HUDEP-2 (cell line): ENCODE data around the gene DDX11.
"Not testable (repeated sequence)": the region's sequence is repeated elsewhere in the genome, so short reads cannot be mapped to it uniquely, and the experiment has no call there.

Experiments
- DNase-seq, 76 experiments: peaks; one replicate each; lab custom pipeline; 2025; ENCODE audit not compliant: unreplicated experiment in 76 of 76; lab: John Stamatoyannopoulos, UW

The DDX11 gene

DNA sequence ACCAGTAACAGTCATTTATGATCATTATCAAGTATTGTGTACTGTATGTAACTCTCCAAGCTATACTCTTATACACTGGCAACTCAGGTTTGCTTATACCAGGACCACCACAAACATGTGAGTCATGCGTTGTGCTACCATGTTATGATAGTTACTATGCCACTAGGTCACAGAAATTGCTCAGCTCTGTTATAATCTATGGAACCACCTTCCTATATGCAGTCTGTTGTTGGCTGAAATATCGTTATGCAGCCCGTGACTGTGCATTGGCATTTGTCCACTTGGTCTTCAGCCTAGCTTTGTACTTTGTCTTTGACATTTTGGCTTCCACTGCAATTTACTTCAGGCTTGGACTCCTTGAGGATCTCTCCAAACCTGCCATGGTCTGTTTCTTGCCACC is 7.5 kb upstream of the DDX11 start:
- DNase-seq, result peak in 72 of 76 experiments; percentile 15 to 93 (median 60)

DNA sequence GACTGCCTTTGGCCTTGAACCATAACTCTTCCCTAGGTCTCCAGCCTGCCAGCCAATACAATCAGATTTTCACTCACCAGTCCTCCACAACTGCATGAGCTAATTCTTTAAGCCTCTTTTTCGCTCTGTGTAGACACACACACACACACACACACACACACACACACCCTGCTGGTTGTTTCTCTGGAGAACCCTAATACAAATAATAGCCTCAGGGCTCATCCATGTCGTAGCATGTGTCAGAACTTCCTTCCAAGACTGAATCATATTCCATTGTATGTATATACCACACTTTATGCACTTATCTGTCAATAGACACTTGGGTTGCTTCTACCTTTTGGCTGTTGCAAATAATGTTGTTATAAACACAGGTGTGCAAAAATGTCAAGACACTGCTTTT is 6.0 kb upstream of the DDX11 start:
- peak in 1 of 76 experiments; percentile 16 for DNase-seq

DNA sequence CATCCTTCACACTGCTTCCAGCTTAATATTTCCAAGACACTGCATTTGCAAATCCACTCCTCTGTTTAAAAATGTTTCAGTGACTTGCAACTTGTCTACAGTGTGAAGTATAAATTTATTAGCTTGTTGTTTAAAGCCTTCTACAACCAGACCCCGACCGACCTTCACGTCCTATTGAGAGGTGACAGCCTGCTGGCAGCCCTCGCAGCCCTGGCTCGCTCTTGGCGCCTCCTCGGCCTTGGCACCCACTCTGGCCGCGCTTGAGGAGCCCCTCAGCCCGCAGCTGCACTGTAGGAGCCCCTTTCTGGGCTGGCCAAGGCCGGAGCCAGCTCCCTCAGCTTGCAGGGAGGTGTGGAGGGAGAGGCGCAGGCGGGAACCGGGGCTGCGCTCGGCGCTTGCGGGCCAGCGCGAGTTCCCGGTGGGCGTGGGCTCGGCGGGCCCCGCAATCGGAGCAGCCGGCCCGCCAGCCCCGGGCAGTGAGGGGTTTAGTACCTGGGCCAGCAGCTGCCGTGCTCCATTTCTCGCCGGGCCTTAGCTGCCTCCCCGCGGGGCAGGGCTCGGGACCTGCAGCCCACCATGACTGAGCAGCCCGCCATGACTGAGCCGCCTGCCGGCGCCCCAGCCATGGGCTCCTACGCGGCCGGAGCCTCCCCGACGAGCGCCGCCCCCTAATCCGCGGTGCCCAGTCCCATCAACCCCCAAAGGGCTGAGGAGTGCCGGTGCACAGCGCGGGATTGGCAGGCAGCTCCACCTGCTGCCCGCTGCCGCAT is 2.5 kb upstream of the DDX11 start:
- not testable (repeated sequence) for DNase-seq

GRCh38 chr12:31072962-31073361 is 698 bp upstream of the DDX11 start:
- DNase-seq, result not testable (repeated sequence)

- DNase-seq, result peak in 17 of 76 experiments; percentile 8 to 76 (median 29)
Observed at GRCh38 chr12:31074333-31074874, 744 bp downstream of the DDX11 start.

DNA sequence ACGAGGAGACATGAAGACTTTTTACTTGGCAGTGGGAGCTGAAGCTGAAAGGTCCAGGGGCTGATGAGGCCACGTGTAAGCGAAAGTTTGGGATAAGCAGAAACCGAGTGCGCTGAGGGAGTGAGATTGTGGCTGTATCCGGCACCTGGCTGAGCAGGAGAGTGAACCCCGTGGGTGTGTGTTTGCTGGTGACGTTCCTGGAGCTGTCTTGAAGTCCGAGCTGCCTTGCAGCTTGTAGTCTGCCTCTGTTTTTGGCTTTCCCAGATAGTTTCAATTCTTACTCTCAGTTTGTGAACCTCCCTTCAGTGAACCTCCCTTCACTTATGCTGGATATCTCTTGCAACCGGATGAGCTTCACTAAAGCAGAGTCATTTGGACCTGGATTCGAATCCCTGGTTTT is 2.5 kb downstream of the DDX11 start:
- not testable (repeated sequence) for DNase-seq

DNA sequence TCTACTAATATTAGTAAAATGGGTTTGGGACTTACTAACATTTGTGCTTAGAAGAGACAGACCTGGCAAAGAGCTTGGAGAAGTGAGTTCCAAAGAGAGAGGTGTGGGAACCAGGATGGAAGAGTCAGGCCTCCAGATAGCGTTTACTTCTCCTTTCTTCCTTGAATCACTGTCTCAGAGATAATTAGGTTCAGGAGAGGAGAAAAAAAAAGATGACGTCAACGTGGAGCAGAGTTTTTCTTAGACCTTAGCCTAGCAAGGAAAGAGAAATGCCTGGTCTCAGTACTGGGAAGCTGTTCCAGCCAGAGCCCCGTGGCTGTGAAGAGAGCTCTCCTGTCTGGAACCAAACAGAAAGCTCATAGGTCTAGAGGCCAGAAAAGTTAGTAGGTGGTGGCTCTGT is 3.4 kb downstream of the DDX11 start:
- DNase-seq, result not testable (repeated sequence)

DNA sequence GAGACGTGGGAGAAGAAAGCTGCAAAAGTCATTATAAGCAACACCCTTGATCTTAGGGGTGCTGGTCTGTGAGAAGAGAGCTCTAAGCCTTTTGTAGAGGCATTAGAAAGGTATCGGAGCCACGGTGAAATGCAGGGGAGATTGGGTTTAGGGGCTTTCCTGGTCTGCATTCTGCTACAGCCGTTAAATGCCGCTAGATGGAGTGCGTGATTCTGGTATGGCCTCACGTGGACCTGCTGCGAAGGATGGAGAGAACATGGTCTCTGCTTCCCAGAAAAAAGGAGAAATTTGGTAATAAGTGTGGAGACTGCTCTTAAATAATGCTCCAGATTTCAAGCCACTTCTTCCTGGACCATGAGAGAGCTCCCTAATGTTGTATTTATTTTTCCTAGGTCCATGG is 4.3 kb downstream of the DDX11 start:
- DNase-seq, result not testable (repeated sequence)

DNA sequence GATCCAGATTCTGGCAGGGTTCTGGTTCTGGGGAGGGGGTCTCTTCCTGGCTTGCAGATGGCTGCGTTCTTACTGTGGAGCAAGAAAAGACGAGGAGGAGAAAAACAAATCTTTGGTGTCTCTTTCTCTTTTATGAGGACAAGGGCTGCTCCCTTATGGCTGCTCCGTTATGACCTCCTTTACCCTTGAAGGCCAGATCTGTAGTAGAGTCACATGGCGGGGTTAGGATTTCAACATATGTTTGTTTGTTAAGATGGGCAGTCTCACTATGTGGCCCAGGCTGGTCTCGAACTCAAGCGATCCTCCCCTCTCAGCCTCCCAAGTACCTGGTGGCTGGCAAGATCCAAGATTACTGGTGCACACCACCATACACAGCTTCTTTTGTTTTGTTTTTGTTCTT is 5.8 kb downstream of the DDX11 start:
- DNase-seq, result not testable (repeated sequence)

GRCh38 chr12:31080221-31080620 is 6.6 kb downstream of the DDX11 start:
- not testable (repeated sequence) for DNase-seq

DNA sequence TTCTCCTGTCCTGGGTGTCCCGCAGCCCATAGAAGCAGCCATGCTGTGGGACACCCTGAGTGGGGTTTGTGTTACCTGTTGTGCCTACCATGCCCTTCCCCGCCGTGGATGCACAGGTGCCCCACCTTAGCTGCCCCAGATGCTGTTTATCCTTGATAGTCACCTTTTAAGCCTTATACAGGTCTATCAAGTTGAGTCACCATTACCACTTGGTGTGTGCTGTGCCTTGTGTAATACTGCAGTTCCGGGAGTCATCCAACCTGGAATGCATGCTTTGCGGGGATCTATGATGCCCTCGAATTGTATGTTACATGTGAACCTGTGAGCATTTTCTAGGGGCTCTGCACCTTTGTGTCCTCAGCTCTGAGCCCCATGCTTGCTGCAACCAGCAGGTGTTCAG is 7.6 kb downstream of the DDX11 start:
- not testable (repeated sequence) for DNase-seq

- DNase-seq, result not testable (repeated sequence)
Observed at GRCh38 chr12:31084241-31084640, 10.6 kb downstream of the DDX11 start.

- DNase-seq, result not testable (repeated sequence)
Observed at GRCh38 chr12:31086032-31086431, 12.4 kb downstream of the DDX11 start.

- not testable (repeated sequence) for DNase-seq
Observed at GRCh38 chr12:31087486-31087885, 13.8 kb downstream of the DDX11 start.

- not testable (repeated sequence) for DNase-seq
Observed at GRCh38 chr12:31087956-31088355, 14.3 kb downstream of the DDX11 start.

DNA sequence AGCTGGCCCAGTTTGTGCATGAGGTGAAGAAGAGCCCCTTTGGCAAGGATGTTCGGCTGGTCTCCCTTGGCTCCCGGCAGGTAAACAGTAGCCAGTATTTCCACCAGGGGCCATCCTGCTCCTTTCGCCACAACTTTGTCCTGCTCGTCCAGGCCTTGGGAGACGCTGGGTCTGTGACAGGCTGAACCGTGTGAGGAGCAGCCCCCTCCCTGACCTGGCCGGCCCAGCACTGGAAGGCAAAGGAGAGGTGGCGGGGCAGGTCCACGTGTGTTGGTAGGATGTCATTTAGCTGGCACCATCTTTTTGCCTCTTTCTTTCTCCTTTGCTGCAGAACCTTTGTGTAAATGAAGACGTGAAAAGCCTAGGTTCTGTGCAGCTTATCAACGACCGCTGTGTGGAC is 15.4 kb downstream of the DDX11 start:
- no peak for DNase-seq

- not testable (repeated sequence) for DNase-seq
Observed at GRCh38 chr12:31091629-31092028, 18.0 kb downstream of the DDX11 start.

GRCh38 chr12:31092718-31093117 is 19.1 kb downstream of the DDX11 start:
- not testable (repeated sequence) for DNase-seq

DNA sequence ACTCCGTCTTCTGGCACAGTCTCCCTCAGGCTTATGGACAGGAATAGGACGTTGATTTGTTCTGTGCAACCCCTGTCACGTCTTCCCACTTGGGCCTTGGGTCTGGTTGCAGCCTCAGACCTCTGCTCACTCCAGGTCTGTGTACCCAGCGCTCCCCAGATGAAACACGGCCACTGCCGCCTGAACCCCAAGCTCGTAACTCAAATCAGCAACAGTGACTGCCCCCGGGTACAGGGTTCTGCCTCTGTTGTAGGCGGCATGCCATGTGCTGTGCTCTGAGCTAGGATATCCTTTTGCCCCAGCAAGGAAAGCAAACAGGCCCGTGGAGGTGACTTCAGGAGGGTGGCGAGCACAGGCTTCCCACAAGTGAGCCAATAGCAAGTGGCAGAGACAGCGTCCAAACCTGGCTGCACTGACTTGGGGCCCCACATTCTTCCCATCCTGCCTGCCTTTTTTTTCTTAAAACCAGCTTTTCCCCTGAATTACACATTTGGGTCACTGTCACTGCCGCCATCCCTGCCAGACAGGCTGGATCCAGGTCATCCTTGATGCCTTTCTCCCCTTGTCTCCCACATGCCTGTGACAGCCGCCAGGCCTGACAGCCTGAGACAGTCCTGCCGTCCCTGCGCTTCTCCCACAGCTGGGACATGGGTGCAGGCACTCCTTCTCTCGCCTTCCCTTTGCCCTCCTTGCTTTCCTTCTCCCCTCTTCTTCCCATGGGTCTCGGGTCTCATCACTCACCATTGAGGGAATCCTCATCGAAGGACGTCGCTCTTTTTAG is 21.6 kb downstream of the DDX11 start:
- DNase-seq, result not testable (repeated sequence)

DNA sequence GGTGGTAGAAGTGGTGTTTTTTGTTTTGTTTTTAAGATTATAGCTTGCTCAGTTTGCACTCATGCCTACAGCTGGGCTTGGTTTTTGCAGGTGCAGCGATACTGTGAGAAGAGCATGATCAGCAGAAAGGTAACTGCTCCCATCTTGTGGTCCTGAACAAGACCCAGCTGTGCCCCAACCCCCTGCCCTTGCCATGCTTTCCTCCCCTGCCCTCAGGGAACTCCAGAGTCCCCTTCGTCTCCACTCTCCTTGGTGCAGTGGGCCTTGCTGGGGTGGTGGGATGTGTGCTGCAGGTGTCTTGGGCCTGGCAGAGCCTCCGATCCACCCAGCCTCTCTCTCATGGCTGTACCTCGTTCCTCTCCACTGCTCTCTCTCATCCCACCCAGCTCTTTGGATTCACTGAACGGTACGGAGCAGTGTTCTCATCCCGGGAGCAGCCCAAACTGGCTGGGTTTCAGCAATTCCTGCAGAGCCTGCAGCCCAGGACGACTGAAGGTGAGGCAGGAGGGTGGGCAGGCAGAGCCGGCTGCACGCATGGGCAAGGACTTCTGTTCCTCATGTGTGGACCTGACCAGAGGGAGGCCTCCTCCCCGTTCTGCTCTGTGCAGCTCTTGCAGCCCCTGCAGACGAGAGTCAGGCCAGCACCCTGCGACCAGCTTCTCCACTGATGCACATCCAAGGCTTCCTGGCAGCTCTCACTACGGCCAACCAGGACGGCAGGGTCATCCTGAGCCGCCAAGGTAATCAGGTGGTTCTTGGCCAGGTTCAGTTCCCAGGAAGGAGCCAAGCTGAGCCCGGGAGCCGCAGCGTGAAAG is 22.8 kb downstream of the DDX11 start:
- not testable (repeated sequence) for DNase-seq

GRCh38 chr12:31097819-31098218 is 24.2 kb downstream of the DDX11 start:
- DNase-seq, result not testable (repeated sequence)
